GM12873 (cell line): ENCODE results near the gene RAB11A.

ENCODE experiments used
- TF ChIP-seq, protein P1 (sequence below): IDR thresholded peaks from 2 replicates; pipeline ENCODE4 v1.5.1; 2012; ENCODE audit warnings: low read depth, mild to moderate bottlenecking, moderate library complexity, low read length, control low read depth; ENCODE audit not compliant: insufficient read depth; ENCODE audit errors: missing control alignments

RAB11A gene

DNA sequence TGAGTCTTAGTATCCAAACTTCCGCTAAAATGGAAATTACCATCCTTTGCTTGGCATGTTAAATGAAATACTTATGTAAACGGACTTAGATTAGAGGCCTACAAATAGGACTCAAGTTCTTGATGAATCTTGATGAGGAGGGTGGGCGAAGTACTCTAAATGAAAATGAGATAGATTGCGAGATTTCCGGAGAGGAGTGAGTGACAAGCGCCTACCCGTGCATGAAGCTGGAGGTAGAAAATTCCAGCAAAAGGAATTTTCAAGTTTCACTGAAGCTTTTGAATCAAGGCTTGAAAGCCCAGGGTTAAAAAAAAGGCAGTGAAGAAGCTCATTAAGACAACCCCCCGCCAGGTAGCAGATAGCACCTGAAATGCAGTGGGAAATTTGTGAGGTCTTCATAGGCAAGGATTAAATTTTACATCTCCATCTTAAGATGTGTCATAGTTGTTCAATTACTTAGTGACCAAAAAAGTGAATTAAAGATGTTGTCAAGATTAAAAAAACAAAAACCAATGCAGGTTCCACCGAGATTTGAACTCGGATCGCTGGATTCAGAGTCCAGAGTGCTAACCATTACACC lies 655 bp upstream of the RAB11A start:
- TF ChIP-seq, protein P1, sequence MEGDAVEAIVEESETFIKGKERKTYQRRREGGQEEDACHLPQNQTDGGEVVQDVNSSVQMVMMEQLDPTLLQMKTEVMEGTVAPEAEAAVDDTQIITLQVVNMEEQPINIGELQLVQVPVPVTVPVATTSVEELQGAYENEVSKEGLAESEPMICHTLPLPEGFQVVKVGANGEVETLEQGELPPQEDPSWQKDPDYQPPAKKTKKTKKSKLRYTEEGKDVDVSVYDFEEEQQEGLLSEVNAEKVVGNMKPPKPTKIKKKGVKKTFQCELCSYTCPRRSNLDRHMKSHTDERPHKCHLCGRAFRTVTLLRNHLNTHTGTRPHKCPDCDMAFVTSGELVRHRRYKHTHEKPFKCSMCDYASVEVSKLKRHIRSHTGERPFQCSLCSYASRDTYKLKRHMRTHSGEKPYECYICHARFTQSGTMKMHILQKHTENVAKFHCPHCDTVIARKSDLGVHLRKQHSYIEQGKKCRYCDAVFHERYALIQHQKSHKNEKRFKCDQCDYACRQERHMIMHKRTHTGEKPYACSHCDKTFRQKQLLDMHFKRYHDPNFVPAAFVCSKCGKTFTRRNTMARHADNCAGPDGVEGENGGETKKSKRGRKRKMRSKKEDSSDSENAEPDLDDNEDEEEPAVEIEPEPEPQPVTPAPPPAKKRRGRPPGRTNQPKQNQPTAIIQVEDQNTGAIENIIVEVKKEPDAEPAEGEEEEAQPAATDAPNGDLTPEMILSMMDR, result no peak

DNA sequence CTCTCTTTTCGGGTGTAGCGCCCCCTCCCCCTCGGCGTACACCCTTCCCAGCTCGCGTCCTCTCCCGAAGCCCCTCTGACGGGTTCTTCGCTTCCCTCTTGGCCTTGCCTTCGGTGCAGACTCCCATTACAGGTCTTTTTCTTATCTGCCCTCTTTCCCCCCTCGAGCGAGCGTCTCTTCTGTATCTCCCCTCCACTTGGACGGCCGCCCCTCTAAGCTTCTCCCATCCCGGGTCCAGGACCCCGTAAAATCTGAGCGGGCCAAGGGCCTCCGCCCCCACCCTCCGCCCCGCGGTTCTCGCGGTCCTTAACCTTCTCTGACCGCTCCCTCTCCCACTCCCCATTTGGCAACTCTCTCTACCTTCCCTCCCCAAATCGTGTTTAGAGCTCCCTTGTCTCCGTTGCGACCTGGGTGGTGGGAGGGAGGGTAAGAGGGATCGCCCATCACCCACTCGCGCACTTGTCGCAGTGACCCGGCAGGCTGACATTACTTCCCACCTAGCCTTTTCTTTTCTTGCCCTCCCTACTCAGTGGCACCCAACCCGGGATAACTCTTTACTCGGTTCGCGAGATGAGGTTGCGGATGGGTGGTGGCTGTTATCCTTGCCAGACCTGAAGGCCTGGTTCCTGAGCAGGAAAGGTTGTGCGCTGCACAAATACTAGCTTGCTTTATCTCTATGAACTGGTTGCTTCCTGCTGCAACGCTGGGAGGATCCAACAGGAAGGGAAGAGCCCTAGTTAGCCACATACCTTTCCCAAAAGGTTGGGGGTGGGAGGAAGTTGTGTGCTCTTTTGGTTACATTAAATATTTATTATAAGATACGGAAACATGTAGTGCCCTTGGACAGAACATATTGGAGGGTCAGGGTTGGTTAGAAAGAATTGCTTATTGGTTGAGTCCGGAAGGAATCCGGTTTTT lies 922 bp downstream of the RAB11A start:
- TF ChIP-seq, protein P1, result no peak

DNA sequence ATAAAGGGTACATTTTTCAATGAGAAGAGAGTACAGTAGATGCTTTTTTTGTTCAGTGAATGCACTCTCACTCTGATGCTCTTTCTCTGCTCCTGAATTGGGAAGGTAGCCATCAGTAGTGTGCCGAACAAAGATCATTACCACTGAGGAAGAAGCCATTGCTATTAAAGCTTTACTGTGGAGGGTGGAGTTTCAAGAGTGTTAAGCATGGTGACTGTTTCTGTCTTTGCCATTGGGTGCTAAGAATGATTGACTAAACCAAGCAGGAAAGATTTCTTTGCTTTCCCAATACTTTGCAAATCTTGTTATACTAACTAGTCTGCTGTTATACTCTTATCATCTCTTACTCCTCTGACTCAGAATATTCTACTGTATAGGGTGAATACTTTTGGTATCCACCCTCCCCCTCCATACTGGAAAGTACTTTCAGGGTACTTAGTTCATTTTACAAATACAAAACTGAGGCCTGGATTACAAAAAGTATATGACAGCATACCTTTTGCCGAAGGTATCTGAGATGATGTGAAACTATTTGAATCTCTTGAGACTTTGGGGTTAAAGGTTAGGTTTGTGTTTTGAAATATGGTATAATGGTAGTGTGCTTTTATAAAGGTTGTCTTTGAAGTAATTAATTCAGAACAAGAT lies 1.7 kb downstream of the RAB11A start:
- TF ChIP-seq, protein P1, result no peak

DNA sequence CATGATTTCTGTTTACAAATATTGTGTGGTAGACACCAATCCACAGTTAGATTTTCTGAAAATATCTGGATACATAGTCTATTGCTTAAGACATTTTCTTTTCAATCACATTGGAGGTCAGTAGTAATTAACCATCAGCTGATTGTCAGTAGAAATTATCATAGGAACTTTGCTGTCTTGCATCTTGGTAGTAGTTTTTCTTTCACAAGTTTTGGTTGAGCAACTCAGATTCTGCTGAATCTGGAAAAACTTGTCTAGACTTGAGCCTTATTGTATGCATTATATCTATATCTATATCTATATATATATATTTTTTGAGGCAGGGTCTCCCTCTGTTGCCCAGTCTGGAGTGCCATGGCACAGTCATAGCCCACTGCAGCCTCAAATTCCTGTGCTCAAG lies 4.0 kb downstream of the RAB11A start:
- TF ChIP-seq, protein P1, result no peak

DNA sequence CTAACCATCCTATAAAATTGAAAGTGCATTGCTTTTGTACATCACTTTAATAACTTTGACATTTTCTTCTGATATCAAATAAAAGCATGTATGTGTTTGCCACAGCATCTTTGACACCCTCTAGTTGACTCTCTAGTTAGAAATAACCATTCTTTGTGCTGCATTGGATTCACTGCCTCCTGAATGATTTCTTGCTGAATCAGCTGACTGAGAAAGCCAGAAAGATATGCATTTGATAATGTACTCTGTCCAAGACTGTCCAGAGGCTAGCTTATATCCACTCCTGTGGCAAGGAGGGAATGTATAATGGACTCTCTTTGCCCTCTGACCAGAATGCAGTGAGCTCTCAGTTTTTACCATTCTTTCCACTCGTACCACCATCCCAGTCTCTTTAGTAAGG lies 6.2 kb downstream of the RAB11A start:
- TF ChIP-seq, protein P1, result no peak

DNA sequence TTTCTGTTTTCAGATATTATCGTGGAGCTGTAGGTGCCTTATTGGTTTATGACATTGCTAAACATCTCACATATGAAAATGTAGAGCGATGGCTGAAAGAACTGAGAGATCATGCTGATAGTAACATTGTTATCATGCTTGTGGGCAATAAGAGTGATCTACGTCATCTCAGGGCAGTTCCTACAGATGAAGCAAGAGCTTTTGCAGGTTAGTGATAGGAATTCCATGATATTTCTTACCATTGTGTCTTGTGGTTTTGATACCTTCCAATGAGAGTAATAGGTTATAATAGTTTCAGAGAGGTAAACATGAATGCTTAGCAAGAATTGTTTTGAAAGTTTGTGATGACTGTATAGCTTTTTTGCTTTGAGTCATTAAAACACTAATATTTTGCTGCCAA lies 8.5 kb downstream of the RAB11A start:
- TF ChIP-seq, protein P1, result no peak
